OCI-LY3 (cell line): ENCODE measurements around the gene XRCC6.
"Not testable (repeated sequence)": the region's sequence is repeated elsewhere in the genome, so short reads cannot be mapped to it uniquely, and the experiment has no call there.

Experiments
- H2AFZ ChIP-seq: fragments of 200-600, 300-600 bp; shearing (Covaris generic); 2 replicates; pipeline ENCODE4 v1.6.0; 2014; ENCODE audit warnings: antibody characterized with exemption, low read depth, low read length
- H3K27ac ChIP-seq: fragments of 200-600, 300-600 bp; sonication (generic); 2 replicates; pipeline ENCODE4 v1.5.1; 2014; ENCODE audit warnings: mild to moderate bottlenecking, low read length, moderate library complexity, mixed read lengths
- H3K27me3 ChIP-seq: fragments of 200-600, 300-600 bp; sonication (generic); 2 replicates; pipeline ENCODE4 v1.6.1; 2014; ENCODE audit warnings: low read depth, low read length, mixed read lengths
- H3K36me3 ChIP-seq: fragments of 200-600, 300-600 bp; sonication (generic); replicated peaks from 2 replicates; pipeline ENCODE3; 2014; ENCODE audit warnings: low read depth, low read length, mixed read lengths
- H3K4me1 ChIP-seq: fragments of 300-600, 200-600 bp; sonication (generic); 2 replicates; pipeline ENCODE4 v1.6.1; 2014; ENCODE audit warnings: low read length, mixed read lengths
- H3K4me2 ChIP-seq: fragments of 200-600, 300-600 bp; sonication (generic); 2 replicates; pipeline ENCODE4 v1.6.1; 2014; ENCODE audit warnings: low read length, mixed read lengths
- H3K4me3 ChIP-seq: fragments of 300-600, 200-600 bp; sonication (generic); 2 replicates; pipeline ENCODE4 v1.5.1; 2014; ENCODE audit warnings: antibody characterized with exemption, mild to moderate bottlenecking, low read length, moderate library complexity
- H3K79me2 ChIP-seq: fragments of 300-600, 200-600 bp; shearing (Covaris generic); 2 replicates; pipeline ENCODE4 v1.6.1; 2014; ENCODE audit warnings: mild to moderate bottlenecking, low read length, mixed read lengths
- H3K9ac ChIP-seq: fragments of 300-600, 200-600 bp; shearing (Covaris generic); 2 replicates; pipeline ENCODE4 v1.6.0; 2014; ENCODE audit warnings: mild to moderate bottlenecking, low read length, moderate library complexity
- H3K9me3 ChIP-seq: fragments of 200-600, 300-600 bp; shearing (Covaris generic); 2 replicates; pipeline ENCODE4 v1.6.1; 2014; ENCODE audit warnings: low read length, mixed read lengths; ENCODE audit not compliant: insufficient read depth
- H4K20me1 ChIP-seq: fragments of 200-600, 300-600 bp; sonication (generic); 2 replicates; pipeline ENCODE4 v1.6.1; 2016; ENCODE audit warnings: low read length, mixed read lengths; ENCODE audit not compliant: insufficient read depth
- EZH2phosphoT487 ChIP-seq: fragments of 200-600 bp; shearing (Covaris generic); IDR thresholded peaks from 2 replicates; pipeline ENCODE4 v1.6.1; 2018; ENCODE audit warnings: antibody characterized with exemption, mixed run types, low read depth
- TF ChIP-seq, protein P1 (sequence below): fragments of 200-600, 300-600 bp; sonication (generic); IDR thresholded peaks from 2 replicates; pipeline ENCODE4 v1.5.1; 2014; ENCODE audit warnings: antibody characterized with exemption, low read length, low read depth

The XRCC6 gene

DNA sequence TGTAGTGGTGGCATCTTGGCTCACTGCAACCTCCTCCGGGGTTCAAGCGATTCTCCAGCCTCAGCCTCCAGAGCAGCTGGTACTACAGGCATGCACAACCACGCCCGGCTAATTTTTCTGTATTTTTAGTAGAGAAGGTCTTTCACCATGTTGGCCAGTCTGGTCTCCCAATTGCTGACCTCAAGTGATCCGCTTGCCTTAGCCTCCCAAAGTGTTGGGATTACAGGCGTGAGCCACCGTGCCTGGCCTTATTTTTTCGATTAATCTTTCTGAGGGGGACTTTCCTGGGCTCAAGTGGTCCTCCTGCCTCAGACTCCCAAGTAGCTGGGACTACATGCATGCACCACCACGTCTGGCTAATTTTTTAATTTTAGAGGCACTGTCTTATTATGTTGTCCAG, 62.0 kb downstream of the XRCC6 start:
- peaks cover 35% of the 10 kb centered on the region for H3K36me3 ChIP-seq
- H3K27ac ChIP-seq, result peak overlapping the region; percentile 60
- no peaks in the 10 kb centered on the region for H3K9me3 ChIP-seq
- H3K9ac ChIP-seq, result peak overlapping the region; percentile 56
- H3K79me2 ChIP-seq, result peaks cover 99% of the 10 kb centered on the region
- TF ChIP-seq, protein P1, sequence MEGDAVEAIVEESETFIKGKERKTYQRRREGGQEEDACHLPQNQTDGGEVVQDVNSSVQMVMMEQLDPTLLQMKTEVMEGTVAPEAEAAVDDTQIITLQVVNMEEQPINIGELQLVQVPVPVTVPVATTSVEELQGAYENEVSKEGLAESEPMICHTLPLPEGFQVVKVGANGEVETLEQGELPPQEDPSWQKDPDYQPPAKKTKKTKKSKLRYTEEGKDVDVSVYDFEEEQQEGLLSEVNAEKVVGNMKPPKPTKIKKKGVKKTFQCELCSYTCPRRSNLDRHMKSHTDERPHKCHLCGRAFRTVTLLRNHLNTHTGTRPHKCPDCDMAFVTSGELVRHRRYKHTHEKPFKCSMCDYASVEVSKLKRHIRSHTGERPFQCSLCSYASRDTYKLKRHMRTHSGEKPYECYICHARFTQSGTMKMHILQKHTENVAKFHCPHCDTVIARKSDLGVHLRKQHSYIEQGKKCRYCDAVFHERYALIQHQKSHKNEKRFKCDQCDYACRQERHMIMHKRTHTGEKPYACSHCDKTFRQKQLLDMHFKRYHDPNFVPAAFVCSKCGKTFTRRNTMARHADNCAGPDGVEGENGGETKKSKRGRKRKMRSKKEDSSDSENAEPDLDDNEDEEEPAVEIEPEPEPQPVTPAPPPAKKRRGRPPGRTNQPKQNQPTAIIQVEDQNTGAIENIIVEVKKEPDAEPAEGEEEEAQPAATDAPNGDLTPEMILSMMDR, result no peak
- TF ChIP-seq EZH2phosphoT487, result no peak
- H3K4me3 ChIP-seq, result peak overlapping the region; percentile 81
- H3K4me1 ChIP-seq, result peaks cover 14% of the 10 kb centered on the region
- no peaks in the 10 kb centered on the region for H3K27me3 ChIP-seq
- peaks cover 43% of the 10 kb centered on the region for H4K20me1 ChIP-seq
- H3K4me2 ChIP-seq, result peak overlapping the region; percentile 63
- H2AFZ ChIP-seq, result no peak overlapping the region

DNA sequence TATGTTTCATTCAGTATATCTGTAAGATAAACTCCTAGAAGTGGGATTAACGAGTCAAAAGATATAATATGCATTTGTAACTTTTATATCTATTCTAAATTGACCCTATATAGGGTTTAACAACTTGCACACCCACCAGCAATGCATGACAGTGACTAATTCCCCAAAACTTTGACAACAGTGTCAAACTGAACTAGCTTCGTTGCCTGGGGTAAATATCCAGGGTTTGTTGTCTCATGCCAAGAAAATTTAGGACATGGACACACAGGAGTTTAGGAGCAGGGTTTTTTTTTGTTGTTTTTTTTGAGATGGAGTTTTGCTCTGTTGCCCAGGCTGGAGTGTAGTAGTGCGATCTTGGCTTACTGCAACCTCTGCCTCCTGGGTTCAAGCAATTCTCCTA, 62.5 kb downstream of the XRCC6 start:
- Histone ChIP-seq H3K4me1 (peaks cover 14% of the 10 kb centered on the region), H3K27me3 (no peaks in the 10 kb centered on the region), H3K9ac (no peak overlapping the region), H3K36me3 (peaks cover 29% of the 10 kb centered on the region), H4K20me1 (peaks cover 43% of the 10 kb centered on the region), H3K4me2 (peak overlapping the region; percentile 63; the same call in 1 of the 2 replicates), H3K4me3 (no peak overlapping the region), H3K79me2 (peaks cover 99% of the 10 kb centered on the region), H2AFZ (no peak overlapping the region), H3K27ac (no peak overlapping the region), H3K9me3 (no peaks in the 10 kb centered on the region)
- TF ChIP-seq, protein P1, result no peak
- TF ChIP-seq EZH2phosphoT487, result no peak

DNA sequence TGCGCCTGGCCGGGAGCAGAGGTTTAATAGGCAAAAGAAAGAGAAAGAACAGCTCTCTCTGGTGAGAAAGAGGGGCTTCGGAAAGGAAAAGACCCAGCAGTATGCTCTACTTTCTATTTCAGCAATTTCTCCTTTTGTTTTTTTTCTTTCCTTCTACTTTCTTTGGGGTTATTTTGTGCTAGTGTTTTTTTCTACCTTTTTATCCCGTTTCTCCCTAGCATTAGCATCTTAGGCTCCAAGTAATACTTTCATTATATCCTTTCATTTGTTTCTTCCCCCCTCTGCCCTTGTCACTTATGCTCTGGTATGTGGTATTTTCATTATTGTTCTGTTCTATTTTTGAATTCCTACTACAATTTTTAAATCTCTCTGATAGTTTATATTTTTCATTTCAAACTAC, 63.1 kb downstream of the XRCC6 start:
- TF ChIP-seq, protein P1, result no peak
- TF ChIP-seq EZH2phosphoT487, result no peak

DNA sequence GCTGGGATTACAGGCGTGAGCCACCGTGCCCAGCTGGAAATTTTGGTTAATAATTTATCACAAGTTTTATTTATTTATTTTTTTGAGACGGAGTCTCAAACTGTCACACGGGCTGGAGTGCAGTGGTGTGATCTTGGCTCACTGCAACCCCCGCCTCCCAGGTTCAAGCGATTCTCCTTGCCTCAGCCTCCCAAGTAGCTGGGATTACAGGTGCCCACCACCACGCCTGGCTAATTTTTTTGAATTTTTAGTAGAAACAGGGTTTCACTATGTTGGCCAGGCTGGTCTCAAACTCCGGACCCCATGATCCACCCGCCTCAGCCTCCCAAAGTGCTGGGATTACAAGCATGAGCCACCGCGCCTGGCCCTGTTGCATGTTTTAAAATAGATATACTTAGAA, 65.8 kb downstream of the XRCC6 start:
- not testable (repeated sequence) for H3K9me3 ChIP-seq, H3K9ac ChIP-seq, H3K27me3 ChIP-seq, H3K36me3 ChIP-seq, H3K4me1 ChIP-seq, H2AFZ ChIP-seq, H3K27ac ChIP-seq
- H4K20me1 ChIP-seq, result peaks cover 23% of the 10 kb centered on the region
- H3K4me2 ChIP-seq, result peak overlapping the region; percentile 83
- H3K79me2 ChIP-seq, result peaks cover 72% of the 10 kb centered on the region
- peak overlapping the region; percentile 83 for H3K4me3 ChIP-seq

More for the DNA sequence above, 63.1 kb downstream of the XRCC6 start:
- Histone ChIP-seq H3K27me3 (no peaks in the 10 kb centered on the region), H3K4me2 (no peak overlapping the region), H3K9me3 (no peaks in the 10 kb centered on the region), H4K20me1 (peaks cover 43% of the 10 kb centered on the region), H3K4me1 (peaks cover 14% of the 10 kb centered on the region), H2AFZ (no peak overlapping the region), H3K4me3 (no peak overlapping the region), H3K27ac (no peak overlapping the region), H3K36me3 (peaks cover 26% of the 10 kb centered on the region), H3K79me2 (peaks cover 98% of the 10 kb centered on the region), H3K9ac (no peak overlapping the region)
